AG09309 (cell line): ENCODE data around the gene PLA2G6.

ENCODE experiments used
- DNase-seq: peaks from one replicate; pipeline ENCODE4 v3.0.0-alpha.2; 2010; ENCODE audit warnings: low read depth
- H3K4me3 ChIP-seq: 2 replicates; pipeline ENCODE4 v1.5.1; 2011; ENCODE audit warnings: mild to moderate bottlenecking, low read depth, low read length, moderate library complexity; ENCODE audit not compliant: control insufficient read depth
- TF ChIP-seq, protein P1 (sequence below): IDR thresholded peaks from 2 replicates; pipeline ENCODE4 v1.5.1; 2011; ENCODE audit warnings: mild to moderate bottlenecking, low read depth, low read length, inconsistent platforms; ENCODE audit not compliant: insufficient read depth, control insufficient read depth; ENCODE audit errors: missing control alignments

The PLA2G6 gene

DNA sequence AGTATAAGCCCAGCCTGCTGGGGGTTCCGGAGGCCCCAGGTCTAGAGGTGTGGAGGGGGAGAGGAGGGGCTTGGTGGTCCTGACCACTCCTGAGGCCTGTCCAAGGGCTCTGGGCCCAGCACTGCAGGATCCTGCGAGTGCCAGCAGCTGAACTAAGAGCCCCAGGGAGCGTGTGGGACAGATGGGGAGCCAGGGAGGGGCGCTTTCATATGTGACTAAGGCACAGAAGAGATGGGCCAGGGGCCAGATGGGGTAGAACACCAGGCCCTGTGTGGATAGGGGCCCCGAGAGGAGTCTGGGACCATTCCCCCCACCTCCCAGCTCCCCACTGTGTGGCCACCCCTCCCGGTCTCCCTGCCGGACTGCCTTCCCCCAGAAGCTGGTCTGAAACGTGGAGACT lies 38.5 kb upstream of the PLA2G6 start:
- no peak overlapping the region for H3K4me3 ChIP-seq
- TF ChIP-seq, protein P1, sequence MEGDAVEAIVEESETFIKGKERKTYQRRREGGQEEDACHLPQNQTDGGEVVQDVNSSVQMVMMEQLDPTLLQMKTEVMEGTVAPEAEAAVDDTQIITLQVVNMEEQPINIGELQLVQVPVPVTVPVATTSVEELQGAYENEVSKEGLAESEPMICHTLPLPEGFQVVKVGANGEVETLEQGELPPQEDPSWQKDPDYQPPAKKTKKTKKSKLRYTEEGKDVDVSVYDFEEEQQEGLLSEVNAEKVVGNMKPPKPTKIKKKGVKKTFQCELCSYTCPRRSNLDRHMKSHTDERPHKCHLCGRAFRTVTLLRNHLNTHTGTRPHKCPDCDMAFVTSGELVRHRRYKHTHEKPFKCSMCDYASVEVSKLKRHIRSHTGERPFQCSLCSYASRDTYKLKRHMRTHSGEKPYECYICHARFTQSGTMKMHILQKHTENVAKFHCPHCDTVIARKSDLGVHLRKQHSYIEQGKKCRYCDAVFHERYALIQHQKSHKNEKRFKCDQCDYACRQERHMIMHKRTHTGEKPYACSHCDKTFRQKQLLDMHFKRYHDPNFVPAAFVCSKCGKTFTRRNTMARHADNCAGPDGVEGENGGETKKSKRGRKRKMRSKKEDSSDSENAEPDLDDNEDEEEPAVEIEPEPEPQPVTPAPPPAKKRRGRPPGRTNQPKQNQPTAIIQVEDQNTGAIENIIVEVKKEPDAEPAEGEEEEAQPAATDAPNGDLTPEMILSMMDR, result no peak
- no peak for DNase-seq

DNA sequence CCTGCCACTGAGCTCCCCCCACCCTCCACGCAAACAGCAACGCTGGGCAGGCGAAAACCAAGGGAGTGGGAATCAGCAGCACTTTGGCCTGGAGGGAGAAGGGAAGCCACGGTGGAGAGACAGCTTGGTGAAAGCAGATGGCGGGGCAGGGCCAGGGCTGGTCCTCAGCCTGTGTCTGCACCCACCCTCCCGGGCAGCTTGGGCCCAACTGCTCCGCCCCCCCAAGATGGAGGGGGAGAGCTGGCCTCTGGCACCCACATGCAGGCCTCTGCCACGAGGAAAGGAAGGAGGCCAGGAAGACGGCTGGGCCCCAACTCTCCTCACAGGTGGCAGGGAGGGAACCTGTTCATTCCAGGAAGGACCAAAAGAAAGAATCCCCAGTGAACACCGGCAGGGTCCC lies 38.0 kb upstream of the PLA2G6 start:
- no peak for DNase-seq
- no peak overlapping the region for H3K4me3 ChIP-seq
- TF ChIP-seq, protein P1, result no peak

DNA sequence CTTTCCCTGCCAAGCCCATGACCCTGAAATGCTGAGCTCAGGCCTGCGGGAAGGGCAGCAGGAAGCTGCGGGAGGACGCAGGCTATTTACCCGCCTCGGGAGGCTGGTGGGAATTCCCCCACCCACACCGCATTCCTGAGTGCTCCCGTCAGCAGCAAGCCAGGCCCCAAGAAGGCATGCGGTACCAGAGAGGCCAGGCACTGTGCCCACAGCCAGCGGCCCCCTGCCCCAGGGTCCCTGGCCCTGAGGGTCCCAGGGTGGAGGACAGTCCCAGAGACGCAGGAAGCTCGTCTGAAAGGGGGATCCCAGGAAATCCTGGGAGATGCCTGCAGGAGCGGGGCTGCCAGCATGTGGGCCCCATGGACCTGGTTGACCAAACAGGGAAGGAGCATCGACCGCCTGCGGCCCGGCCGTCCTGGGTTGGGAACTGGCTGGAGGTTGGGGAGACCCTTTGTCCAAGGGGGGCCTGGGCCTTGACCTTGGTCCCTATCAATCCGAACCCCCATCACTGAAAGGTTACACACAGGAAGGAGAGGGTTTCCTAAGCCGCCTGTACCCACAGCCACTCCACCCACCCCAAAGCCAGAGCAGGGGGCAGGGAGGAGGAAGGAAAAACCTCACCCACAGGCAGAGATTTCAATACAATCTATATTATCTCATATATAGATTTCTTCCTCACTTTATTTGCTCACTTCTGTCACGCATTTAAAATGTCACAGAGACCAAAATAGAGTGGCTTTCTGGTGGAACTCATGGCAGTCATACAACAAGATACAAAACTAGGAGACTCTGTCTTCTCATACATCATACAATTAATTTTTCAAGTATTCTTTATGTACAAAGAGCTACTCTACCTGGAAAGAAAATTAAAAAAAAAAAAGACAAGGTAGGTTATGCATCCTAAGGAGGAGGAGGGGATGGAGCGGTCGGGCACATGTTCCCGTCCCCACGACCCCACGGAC lies 37.3 kb upstream of the PLA2G6 start:
- peak; percentile 80 for DNase-seq
- H3K4me3 ChIP-seq, result no peak overlapping the region
- TF ChIP-seq, protein P1, result no peak

DNA sequence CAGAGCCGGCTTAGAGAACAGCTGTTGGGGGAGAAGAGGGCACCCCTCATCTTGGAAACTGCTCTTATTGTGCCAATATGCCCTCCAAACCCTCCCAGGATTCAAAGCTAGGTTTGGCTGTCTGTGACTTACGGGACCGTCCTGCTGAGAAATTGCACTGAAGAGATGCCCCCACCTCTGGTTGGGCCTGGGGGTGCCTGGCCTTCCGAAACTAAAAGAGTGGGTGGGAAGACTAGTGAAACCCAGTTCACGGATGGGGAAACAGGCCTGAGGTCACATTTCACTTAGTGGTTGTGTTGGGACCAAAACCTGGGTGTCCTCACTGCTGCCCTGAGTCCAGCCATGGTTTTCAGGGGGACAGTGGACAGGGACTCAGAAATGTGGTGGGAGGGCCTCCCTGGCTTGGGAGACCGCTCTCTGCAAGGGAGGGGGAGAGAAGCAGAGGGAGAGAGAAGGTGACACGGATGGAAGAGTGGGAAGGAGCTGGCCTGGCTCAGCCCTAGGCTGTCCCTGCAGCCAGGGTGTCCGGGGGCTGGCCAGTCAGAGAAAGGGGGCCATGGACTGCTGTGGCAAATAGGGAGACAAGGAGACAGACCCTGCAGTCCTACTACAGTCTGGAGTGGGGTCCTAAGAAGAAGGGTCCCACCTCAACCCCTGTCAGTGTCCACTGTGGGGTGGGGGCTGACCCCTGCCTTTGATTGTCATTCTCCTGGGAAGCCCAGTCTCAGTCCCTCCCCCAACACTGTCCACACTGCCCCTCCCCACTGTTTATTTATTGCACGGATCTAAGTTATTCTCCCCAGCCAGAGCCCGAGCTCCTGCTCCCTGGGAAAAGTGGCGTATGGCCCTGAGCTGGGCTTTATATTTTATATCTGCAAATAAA lies 33.8 kb upstream of the PLA2G6 start:
- TF ChIP-seq, protein P1, result no peak
- no peak overlapping the region for H3K4me3 ChIP-seq
- no peak for DNase-seq

DNA sequence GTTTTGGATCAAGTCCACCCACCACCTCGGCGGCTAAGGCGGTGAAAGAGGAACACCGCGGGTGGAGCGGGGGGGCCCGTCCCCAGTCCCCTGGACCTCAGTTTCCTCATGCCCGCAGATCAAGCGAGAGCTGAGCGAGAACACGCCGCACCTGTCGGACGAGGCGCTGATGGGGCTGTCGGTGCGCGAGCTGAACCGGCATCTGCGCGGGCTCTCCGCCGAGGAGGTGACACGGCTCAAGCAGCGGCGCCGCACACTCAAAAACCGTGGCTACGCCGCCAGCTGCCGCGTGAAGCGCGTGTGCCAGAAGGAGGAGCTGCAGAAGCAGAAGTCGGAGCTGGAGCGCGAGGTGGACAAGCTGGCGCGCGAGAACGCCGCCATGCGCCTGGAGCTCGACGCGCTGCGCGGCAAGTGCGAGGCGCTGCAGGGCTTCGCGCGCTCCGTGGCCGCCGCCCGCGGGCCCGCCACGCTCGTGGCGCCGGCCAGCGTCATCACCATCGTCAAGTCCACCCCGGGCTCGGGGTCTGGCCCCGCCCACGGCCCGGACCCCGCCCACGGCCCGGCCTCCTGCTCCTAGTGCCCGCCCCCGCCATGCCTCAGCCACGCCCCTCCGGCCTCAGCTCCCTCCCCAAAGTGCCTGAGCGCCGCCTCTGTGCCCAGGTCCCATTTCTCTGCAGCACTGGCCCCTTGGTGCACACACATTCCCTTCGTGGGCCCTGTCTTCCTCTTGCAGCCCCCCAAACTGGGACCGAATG lies 32.8 kb upstream of the PLA2G6 start:
- H3K4me3 ChIP-seq, result no peak overlapping the region
- no peak for DNase-seq
- TF ChIP-seq, protein P1, result no peak

DNA sequence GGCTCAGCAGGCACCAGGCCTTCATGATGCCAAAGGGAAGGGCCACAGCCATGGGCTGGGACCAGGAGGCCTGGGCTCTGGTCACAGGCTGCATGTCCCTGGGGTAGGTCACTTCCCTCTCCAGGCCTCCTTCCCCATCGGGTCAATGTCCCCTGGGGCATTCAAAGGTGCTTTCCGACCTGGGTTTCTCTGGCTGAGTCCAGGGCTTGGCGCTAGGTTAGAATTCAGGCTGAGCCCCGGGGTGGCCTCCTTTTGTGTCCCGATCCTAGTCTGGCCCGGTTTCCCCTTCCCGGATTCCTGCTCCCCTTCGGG lies 32.3 kb upstream of the PLA2G6 start:
- H3K4me3 ChIP-seq, result no peak overlapping the region

More for the DNA sequence above, 32.3 kb upstream of the PLA2G6 start:
- no peak for DNase-seq
- TF ChIP-seq, protein P1, result no peak
